ENCODE data around the gene LYZ. TPM values are rescaled to one million over a fixed set of nuclear protein-coding genes. Genes with fewer than 3 reads are reported as not detected.

LYZ gene
- total and polyA plus RNA-seq, 3 experiments from 2014 or later, result 8.7 to 8.8 TPM; not detected in 1

- Mint-ChIP-seq H3K4me3 (no peak overlapping the region), H3K27me3 (peaks cover 14 to 25% of the 10 kb centered on the region in 2 donors), H3K9me3 (peaks cover 0 to 6% (median 0%) of the 10 kb centered on the region in 5 donors), H3K27ac (no peak overlapping the region), H3K4me1 (peaks cover 0 to 4% (median 1%) of the 10 kb centered on the region in 3 donors), H3K36me3 (peaks cover under 1 to 18% (median 6%) of the 10 kb centered on the region in 3 donors)
- no peak for DNase-seq
- POLR2A ChIA-PET, result no interaction called here
- CTCF ChIA-PET, result no interaction called here
- peaks cover 6% of the 10 kb centered on the region for H3K4me1 ChIP-seq (ENCODE audit: insufficient read depth, low read length)
- H3K9me3 ChIP-seq (ENCODE audit: low read length), result no peaks in the 10 kb centered on the region
- H3K4me3 ChIP-seq (ENCODE audit: low read length), result no peak overlapping the region
- no peak overlapping the region for H3K27ac ChIP-seq (ENCODE audit: low read depth, low read length)
- no peaks in the 10 kb centered on the region for H3K36me3 ChIP-seq (ENCODE audit: insufficient read depth, low read length)
- H3K27me3 ChIP-seq (ENCODE audit: insufficient read depth, low read length, poor library complexity, severe bottlenecking), result no peaks in the 10 kb centered on the region
These were observed 26.8 kb upstream of the LYZ start for GRCh38 chr12:69321351-69321750.

GRCh38 chr12:69324797-69325466 is 23.2 kb upstream of the LYZ start:
- Histone ChIP-seq H3K9me3 (ENCODE audit: low read length) (no peaks in the 10 kb centered on the region), H3K4me3 (ENCODE audit: low read length) (no peak overlapping the region), H3K27ac (ENCODE audit: low read depth, low read length) (no peak overlapping the region), H3K27me3 (ENCODE audit: insufficient read depth, low read length, poor library complexity, severe bottlenecking) (no peaks in the 10 kb centered on the region), H3K36me3 (ENCODE audit: insufficient read depth, low read length) (no peaks in the 10 kb centered on the region), H3K4me1 (ENCODE audit: insufficient read depth, low read length) (peaks cover 19% of the 10 kb centered on the region)
- H3K27ac Mint-ChIP-seq, result no peak overlapping the region
- CTCF ChIA-PET, result no interaction called here
- H3K4me3 Mint-ChIP-seq, result no peak overlapping the region
- DNase-seq, result no peak
- peaks cover 11 to 19% (median 12%) of the 10 kb centered on the region in 3 donors for H3K4me1 Mint-ChIP-seq
- no peaks in the 10 kb centered on the region for H3K9me3 Mint-ChIP-seq
- peaks cover 14 to 25% of the 10 kb centered on the region in 2 donors for H3K27me3 Mint-ChIP-seq
- POLR2A ChIA-PET, result no interaction called here
- H3K36me3 Mint-ChIP-seq, result peaks cover 5 to 15% (median 10%) of the 10 kb centered on the region in 3 donors

- no peaks in the 10 kb centered on the region for H3K9me3 Mint-ChIP-seq
- Histone ChIP-seq H3K4me3 (ENCODE audit: low read length) (no peak overlapping the region), H3K4me1 (ENCODE audit: insufficient read depth, low read length) (peaks cover 37% of the 10 kb centered on the region), H3K27me3 (ENCODE audit: insufficient read depth, low read length, poor library complexity, severe bottlenecking) (no peaks in the 10 kb centered on the region), H3K27ac (ENCODE audit: low read depth, low read length) (no peak overlapping the region), H3K36me3 (ENCODE audit: insufficient read depth, low read length) (no peaks in the 10 kb centered on the region), H3K9me3 (ENCODE audit: low read length) (no peaks in the 10 kb centered on the region)
- H3K4me1 Mint-ChIP-seq, result peaks cover 24 to 46% (median 43%) of the 10 kb centered on the region in 3 donors
- H3K36me3 Mint-ChIP-seq, result peaks cover 4 to 17% (median 10%) of the 10 kb centered on the region in 3 donors
- ChIA-PET POLR2A (no interaction called here), CTCF (interaction anchor here (1.8 kb wide), 1 partner anchor 30 kb away, joined by 6 read pairs; no protein-coding TSS in a partner anchor)
- H3K4me3 Mint-ChIP-seq, result peak overlapping the region in 2 of 7 donors; percentile 49 to 52
- peaks cover 1 to 3% of the 10 kb centered on the region in 2 donors for H3K27me3 Mint-ChIP-seq
- H3K27ac Mint-ChIP-seq, result peak overlapping the region; percentile 30 to 99 (median 92)
- no peak for DNase-seq
These were observed 19.8 kb upstream of the LYZ start for GRCh38 chr12:69328426-69328825.

DNA sequence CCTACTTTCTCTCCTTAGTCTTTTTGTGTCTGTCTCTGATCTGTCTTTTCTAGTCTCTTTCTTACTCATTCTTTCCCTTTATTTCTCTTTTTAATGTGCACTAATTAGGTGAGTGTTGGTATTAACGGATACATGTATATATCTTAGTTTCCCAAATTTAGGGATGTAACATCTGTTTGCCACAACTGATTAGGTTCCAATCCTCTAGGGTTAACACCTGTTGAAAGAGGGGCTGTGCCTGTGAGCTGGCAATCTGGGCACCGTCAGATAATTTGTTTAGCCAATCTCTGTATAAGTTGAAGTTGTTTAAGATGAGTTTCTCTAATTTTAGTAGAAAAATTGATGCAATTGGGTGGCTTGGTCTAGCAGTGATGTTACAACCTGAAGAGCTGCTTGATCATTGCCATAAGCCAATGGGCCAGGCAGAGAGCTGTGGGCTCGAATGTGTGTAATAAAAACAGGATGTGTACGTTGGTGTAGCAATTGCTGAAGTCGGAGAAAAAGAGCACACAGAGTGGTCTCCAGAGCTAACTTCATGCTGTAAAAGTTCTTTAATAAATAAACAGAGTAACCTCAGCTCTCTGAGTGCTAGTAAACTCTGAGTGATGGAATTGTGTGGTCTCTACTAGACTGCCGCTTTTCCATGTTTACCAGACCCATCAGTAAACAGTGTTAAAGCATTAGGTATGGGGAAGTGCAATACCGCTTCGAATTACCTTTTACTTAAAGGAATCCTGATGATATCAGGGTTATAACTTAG is 18.3 kb upstream of the LYZ start:
- ChIA-PET CTCF (interaction anchor here (1.0 to 3.9 kb wide), 10 partner anchors 9 to 241 kb away, joined by 3 to 28 read pairs (median 4); no protein-coding TSS in a partner anchor), POLR2A (interaction anchor here (0.7 to 2.0 kb wide), 6 partner anchors 27 to 522 kb away, joined by 3 to 8 read pairs (median 4); partner anchors contain the start of genes CCT2, FRS2 and MDM2)
- peak overlapping the region; percentile 73 for H3K4me3 ChIP-seq (ENCODE audit: low read length)
- H3K27me3 ChIP-seq (ENCODE audit: insufficient read depth, low read length, poor library complexity, severe bottlenecking), result no peaks in the 10 kb centered on the region
- peaks cover 47% of the 10 kb centered on the region for H3K4me1 ChIP-seq (ENCODE audit: insufficient read depth, low read length)
- peaks cover 4 to 17% (median 7%) of the 10 kb centered on the region in 3 donors for H3K36me3 Mint-ChIP-seq
- H3K27me3 Mint-ChIP-seq, result no peaks in the 10 kb centered on the region
- peak overlapping the region; percentile 89 to 99 (median 96) for H3K27ac Mint-ChIP-seq
- peak overlapping the region; percentile 79 for H3K27ac ChIP-seq (ENCODE audit: low read depth, low read length)
- H3K9me3 Mint-ChIP-seq, result no peaks in the 10 kb centered on the region
- DNase-seq, result peak in 3 of 5 donors; percentile 52 to 71 (median 68)
- no peaks in the 10 kb centered on the region for H3K36me3 ChIP-seq (ENCODE audit: insufficient read depth, low read length)
- H3K9me3 ChIP-seq (ENCODE audit: low read length), result no peaks in the 10 kb centered on the region
- H3K4me3 Mint-ChIP-seq, result peak overlapping the region; percentile 89 to 96 (median 94)
- peaks cover 29 to 60% (median 53%) of the 10 kb centered on the region in 3 donors for H3K4me1 Mint-ChIP-seq

DNA sequence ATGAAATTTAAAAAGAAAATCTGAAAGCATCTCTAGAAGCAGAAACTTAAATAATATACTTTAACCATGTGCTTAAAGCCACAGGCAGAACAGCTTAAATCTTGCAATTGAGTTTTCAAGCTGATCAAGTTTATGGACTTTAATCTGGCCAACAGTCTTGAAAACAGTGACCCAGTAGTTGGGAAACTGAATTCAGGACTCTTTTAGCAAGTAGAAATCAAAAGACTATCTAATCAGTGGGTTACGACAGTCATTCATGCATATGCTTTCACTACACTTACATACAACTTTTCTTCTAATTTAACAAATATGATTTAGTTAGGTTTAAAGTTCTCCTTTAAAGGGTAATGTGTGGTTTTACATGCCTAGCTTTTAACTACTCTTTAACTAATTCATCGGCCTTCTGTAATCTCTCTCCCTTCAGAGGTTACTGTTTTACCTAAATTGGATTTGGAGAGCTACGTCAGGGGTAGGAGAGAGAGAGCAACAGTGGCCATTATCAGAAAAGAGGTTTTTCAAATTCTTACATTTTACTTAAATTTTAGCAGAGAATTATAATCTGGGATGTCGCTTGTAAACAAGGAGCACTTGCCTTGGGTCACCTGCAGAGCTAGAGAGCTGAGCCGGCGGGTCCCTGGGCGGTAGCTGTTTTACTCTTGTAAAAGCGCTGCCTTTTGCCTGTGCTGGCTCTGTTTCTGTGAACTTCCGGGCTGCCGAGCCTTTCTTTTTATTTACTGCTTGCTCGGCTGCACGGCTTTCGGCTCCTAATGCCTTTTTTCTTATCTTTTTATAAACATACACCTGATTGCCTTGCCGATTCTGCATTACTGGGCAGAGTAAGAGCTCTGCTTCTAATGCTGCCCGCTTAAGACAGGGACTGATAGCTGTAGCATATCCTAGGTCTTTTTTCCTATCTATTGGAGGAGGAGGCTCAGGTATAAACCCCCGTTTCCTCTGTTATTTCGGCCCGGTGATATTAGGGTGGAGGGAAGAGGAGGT is 17.4 kb upstream of the LYZ start:
- peaks cover 4 to 17% (median 7%) of the 10 kb centered on the region in 3 donors for H3K36me3 Mint-ChIP-seq
- no peaks in the 10 kb centered on the region for H3K27me3 Mint-ChIP-seq
- H3K4me3 ChIP-seq (ENCODE audit: low read length), result peak overlapping the region; percentile 73
- no peaks in the 10 kb centered on the region for H3K36me3 ChIP-seq (ENCODE audit: insufficient read depth, low read length)
- peak overlapping the region; percentile 79 for H3K27ac ChIP-seq (ENCODE audit: low read depth, low read length)
- peak; percentile 19 to 77 (median 66) for DNase-seq
- H3K4me1 ChIP-seq (ENCODE audit: insufficient read depth, low read length), result peaks cover 47% of the 10 kb centered on the region
- H3K4me3 Mint-ChIP-seq, result peak overlapping the region; percentile 89 to 96 (median 94)
- no peaks in the 10 kb centered on the region for H3K27me3 ChIP-seq (ENCODE audit: insufficient read depth, low read length, poor library complexity, severe bottlenecking)
- CTCF ChIA-PET, result interaction anchor here (1.0 to 3.9 kb wide), 9 partner anchors 8 to 240 kb away, joined by 3 to 28 read pairs (median 4); no protein-coding TSS in a partner anchor
- peaks cover 27 to 59% (median 53%) of the 10 kb centered on the region in 3 donors for H3K4me1 Mint-ChIP-seq
- H3K9me3 Mint-ChIP-seq, result no peaks in the 10 kb centered on the region
- POLR2A ChIA-PET, result interaction anchor here (0.7 to 2.0 kb wide), 11 partner anchors 9 to 523 kb away, joined by 3 to 8 read pairs (median 4); partner anchors contain the start of genes CCT2, CPSF6, FRS2 and MDM2
- H3K27ac Mint-ChIP-seq, result peak overlapping the region; percentile 89 to 99 (median 96)
- no peaks in the 10 kb centered on the region for H3K9me3 ChIP-seq (ENCODE audit: low read length)

GRCh38 chr12:69331519-69331908 is 16.7 kb upstream of the LYZ start:
- peak overlapping the region; percentile 73 for H3K4me3 ChIP-seq (ENCODE audit: low read length)
- no peaks in the 10 kb centered on the region for H3K27me3 ChIP-seq (ENCODE audit: insufficient read depth, low read length, poor library complexity, severe bottlenecking)
- H3K36me3 ChIP-seq (ENCODE audit: insufficient read depth, low read length), result no peaks in the 10 kb centered on the region
- Mint-ChIP-seq H3K4me3 (peak overlapping the region; percentile 89 to 96 (median 94)), H3K27ac (peak overlapping the region; percentile 89 to 99 (median 96)), H3K9me3 (no peaks in the 10 kb centered on the region), H3K36me3 (peaks cover 4 to 15% (median 5%) of the 10 kb centered on the region in 3 donors), H3K27me3 (no peaks in the 10 kb centered on the region), H3K4me1 (peaks cover 27 to 59% (median 53%) of the 10 kb centered on the region in 3 donors)
- POLR2A ChIA-PET, result interaction anchor here (0.8 to 2.0 kb wide), 6 partner anchors 9 to 523 kb away, joined by 4 to 7 read pairs (median 4); partner anchors contain the start of genes CCT2, CPSF6 and MDM2
- DNase-seq, result no peak
- H3K27ac ChIP-seq (ENCODE audit: low read depth, low read length), result peak overlapping the region; percentile 79
- CTCF ChIA-PET, result interaction anchor here (1.7 to 3.9 kb wide), 4 partner anchors 26 to 240 kb away, joined by 5 to 28 read pairs (median 6); no protein-coding TSS in a partner anchor
- H3K4me1 ChIP-seq (ENCODE audit: insufficient read depth, low read length), result peaks cover 47% of the 10 kb centered on the region
- H3K9me3 ChIP-seq (ENCODE audit: low read length), result no peaks in the 10 kb centered on the region

All from CD8-positive, alpha-beta memory T cell (primary cell).